GM11168 (cell line): ENCODE results near the gene KRT33A.

Experiments
- in situ Hi-C: fragments of 300-500 bp; cut with MboI; formaldehyde crosslinking; loops from one replicate; pipeline ENCODE4 v1.12.0; 2022; ENCODE audit warnings: low sequenced_read_pairs; ENCODE audit not compliant: unreplicated experiment

Gene KRT33A

GRCh38 chr17:41333098-41333497 lies 17.5 kb downstream of the KRT33A start:
- in situ Hi-C loops = no loop called here

DNA sequence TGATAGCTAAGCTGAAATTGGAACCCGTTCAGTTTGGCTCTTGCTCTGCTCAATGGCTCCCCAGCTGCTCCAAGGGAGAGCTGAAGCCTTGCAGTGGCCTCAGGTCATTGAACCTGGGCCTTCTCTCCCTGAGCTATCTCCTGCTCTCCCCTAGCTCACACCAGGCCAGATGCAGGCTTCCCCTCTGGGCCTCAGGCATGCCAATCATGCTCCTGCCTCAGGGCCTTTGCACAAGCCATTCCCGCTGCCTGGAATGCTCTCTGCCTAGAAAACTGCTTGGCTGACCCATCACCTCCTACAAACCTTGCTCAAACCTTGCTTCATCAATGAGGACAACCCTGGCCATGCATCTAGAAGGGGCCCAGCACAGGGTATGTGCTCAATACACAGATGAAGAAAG lies 18.4 kb downstream of the KRT33A start:
- in situ Hi-C loops = no loop called here

- in situ Hi-C loops = no loop called here
These were observed 19.0 kb downstream of the KRT33A start for GRCh38 chr17:41331606-41332005.

DNA sequence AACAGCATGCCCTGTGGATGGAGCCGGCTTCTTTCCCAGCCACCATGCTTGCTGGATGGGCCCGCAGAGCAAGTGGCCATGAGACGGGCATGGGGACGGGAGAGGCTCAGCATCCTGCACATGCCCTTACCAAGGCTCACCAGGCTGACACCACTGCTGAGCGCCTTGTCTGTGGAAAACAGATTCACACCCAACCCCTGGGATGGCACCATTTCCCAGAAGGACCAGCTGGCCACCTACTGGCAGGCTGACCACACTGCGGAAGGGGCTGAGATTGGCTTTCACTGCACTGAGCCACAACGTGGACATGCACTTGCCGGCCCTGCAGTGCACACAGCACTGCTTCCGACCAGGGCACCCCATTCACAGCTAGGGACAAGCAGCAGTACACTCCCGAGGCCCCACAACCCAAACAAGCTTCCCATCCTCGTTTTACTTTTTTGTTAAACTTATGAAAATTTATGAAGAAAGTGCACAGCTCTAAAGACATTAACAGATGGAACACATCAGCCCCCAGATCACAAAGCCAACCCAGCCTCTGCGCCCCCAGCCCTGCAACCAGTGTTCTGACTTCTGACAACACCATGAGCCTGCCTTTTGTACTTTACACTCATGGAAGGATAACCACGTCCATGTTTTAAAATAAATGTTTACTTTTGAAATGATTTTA lies 21.2 kb downstream of the KRT33A start:
- in situ Hi-C loops = no loop called here

GRCh38 chr17:41328207-41328606 lies 22.4 kb downstream of the KRT33A start:
- in situ Hi-C loops = no loop called here

- in situ Hi-C loops = no loop called here
These were observed 23.1 kb downstream of the KRT33A start for GRCh38 chr17:41327411-41328120.

- in situ Hi-C loops = no loop called here
These were observed 24.2 kb downstream of the KRT33A start for GRCh38 chr17:41326173-41327145.

DNA sequence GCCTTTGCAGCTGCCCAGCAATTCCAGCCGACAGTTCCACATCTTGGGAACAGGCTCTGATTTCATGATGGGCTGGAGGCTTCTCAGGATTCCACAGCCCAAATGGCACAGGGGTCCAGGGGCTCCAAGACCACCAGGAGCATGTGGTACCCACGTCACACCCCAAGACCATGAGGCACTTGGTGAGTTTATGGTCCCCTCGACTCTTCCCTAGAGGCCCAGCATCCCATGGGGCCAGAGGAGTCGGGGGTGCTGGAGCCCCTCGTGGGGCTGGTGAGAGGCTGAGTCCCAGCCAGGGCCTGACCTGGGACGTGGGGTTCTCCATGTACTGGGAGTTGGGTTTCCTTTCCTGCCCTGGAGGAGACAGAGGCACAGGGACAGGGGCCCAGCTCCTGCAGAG lies 25.0 kb downstream of the KRT33A start:
- in situ Hi-C loops = no loop called here

GRCh38 chr17:41325126-41325525 lies 25.5 kb downstream of the KRT33A start:
- in situ Hi-C loops = no loop called here

DNA sequence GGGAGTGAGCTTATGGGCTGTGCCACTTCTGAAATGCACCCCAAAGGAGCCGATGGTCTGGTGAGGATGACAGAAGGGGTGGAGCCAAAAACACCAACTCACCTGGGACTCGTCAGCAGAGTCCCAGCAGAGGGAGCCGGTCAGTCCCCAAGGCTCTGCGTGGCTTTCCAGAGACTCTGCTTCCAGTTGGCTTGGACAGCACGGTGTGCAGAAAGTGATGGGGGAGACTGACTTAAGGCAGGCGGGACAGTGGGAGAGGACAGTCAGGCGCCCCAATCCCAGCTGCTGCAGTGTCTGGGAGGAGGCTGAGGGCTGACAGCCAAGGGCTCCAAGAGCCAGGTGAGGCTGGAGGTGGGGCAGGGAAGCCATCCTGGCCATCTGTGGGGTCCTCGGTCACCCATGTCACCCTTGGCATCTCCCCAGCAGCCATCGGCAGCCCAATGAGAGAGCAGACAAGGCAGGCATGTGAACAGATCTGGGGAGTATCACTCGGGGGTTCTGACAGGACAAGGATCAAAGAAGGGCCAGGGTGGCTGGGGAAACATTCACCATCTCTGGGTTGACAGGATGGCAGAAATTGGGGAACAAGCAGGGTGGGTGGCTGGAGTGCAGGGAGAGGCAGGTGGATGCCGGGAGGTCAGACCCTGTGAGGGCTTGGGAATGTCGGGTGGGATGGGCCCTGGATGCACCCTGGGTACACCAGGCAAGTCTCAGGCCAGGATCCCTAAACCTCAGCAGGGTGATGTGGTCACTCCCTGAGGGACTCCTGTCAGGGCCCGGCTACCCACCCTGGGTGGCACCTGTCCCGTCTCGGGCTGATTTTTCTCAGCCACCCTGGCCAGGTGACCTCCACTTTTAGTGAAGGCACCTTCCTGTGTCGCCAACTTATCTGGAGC lies 26.2 kb downstream of the KRT33A start:
- in situ Hi-C loops = loop anchor here (25.0 kb wide), 1 partner anchor 412 kb away; no protein-coding TSS in a partner anchor

DNA sequence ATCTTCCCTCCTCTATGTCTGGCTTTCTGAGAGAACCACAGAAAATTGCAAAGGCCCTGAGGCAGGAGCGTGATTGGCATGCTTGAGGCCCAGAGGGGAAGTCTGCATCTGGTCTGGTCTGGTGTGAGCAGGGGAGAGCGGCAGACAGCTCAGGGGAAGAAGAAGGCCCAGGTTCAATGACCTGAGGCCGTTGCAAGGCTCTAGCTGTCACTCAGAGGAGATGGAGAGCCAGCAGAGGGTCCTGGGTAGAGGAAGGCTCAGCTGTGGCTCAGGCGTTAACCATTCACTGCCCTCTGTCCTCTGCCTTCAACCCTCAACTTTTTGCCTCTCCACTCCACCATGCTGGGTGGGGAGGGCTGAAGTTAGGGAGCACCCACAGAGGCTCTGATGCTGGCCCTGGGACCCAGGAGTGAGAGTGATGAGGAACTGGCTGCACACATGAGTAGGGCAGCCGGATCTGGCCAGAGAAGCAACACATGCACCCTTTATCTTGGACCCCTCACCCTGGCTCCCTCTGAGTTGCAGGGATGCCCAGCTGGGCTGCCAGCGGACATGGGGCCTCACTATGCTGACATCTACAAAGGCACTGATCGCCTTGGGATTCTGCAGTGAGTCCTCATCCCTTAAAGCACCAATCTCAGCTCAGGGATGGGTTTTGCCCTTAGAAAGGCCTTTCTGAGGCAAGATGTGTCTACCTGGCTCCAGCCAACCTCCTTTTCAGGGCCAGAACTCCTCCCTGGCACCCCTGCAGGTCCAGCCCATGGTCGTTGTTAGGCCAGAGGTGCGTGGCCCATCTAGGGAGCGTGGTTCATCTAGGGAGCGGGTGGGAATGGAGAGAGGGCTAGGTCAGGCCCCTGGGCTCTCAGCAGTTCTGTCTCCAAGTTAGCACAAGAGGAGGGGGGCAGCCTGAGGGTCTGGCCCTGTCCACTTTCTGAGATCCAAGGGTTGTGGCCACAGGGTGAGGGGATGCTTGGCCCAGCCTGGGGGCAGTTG lies 27.4 kb downstream of the KRT33A start:
- in situ Hi-C loops = loop anchor here (25.0 kb wide), 1 partner anchor 411 kb away; no protein-coding TSS in a partner anchor

DNA sequence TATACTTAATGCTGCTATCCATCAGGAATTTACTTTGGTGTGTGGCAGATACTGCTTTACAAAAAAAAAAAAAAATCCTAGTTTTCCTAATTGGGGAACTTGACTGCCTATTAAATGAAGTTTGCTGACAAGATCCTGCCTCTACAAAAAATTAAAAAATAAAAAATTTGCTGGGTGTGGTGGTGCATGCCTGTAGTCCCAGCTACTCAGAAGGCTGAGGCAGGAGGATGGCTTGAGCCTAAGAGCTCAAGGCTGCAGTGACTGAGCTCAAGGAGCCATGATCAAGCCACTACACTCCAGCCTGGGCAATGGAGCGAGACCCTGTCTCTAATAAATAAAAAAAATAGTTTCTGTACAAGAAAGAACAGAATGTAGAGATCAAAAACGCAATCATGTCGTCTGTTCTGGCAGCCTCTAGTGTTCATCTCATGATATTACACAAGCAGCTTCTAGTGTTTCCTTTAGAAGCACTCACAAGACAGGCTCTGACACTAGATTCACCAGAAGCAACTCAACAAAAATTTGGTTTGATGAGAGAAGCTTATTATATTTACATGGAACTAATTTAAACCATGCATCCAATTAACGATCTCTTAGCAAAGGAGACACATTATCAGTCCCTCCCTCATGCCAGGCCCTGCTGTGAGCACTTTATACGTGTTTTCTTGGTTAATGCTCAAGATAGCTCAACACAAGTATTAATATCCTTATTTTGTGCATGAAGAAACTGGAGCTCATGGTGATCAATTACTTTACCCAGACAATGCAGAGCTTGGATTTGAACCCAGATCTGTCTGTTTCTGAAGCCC lies 28.3 kb downstream of the KRT33A start:
- in situ Hi-C loops = loop anchor here (25.0 kb wide), 1 partner anchor 410 kb away; no protein-coding TSS in a partner anchor

DNA sequence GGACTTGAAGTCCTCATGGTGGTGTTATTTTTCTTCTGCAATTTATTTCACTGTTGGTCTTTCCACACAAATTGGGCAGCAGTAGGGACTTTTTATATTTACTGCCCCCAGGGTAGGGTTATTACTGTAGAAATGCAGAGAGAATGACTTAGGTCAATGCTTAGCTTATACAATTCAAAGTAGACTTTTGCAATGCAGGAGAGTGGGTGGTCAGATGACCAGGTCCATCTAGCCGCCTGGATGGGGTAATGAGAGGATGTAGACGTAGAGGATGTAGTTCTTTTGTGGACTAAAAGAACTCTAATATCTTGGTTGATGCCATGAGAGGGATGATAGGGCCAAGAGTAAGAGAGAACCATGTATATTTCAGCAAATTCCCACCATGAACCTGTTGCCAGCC lies 32.4 kb downstream of the KRT33A start:
- in situ Hi-C loops = loop anchor here (25.0 kb wide), 1 partner anchor 406 kb away; no protein-coding TSS in a partner anchor

- in situ Hi-C loops = loop anchor here (25.0 kb wide), 1 partner anchor 404 kb away; no protein-coding TSS in a partner anchor
These were observed 34.7 kb downstream of the KRT33A start for GRCh38 chr17:41315814-41316445.

GRCh38 chr17:41315204-41315794 lies 35.3 kb downstream of the KRT33A start, which contains the start of gene KRTAP17-1:
TSS of gene KRTAP17-1 (minus strand) at chr17:41315710. CDS start at chr17:41315650, 60 bp downstream.
- in situ Hi-C loops = loop anchor here (25.0 kb wide), 1 partner anchor 403 kb away; no protein-coding TSS in a partner anchor

GRCh38 chr17:41311111-41311510 lies 39.5 kb downstream of the KRT33A start:
- in situ Hi-C loops = loop anchor here (25.0 kb wide), 1 partner anchor 399 kb away; no protein-coding TSS in a partner anchor
